HL-60/S4 (cell line): ENCODE results near the gene GJA9.
"Not testable (repeated sequence)": the region's sequence is repeated elsewhere in the genome, so short reads cannot be mapped to it uniquely, and the experiment has no call there.

Experiments used
- in situ Hi-C: fragments of 300-500 bp; cut with MboI; formaldehyde crosslinking; loops from 2 replicates; pipeline ENCODE4 v1.14.3; 2022; ENCODE audit warnings: low sequenced_read_pairs

Gene GJA9

DNA sequence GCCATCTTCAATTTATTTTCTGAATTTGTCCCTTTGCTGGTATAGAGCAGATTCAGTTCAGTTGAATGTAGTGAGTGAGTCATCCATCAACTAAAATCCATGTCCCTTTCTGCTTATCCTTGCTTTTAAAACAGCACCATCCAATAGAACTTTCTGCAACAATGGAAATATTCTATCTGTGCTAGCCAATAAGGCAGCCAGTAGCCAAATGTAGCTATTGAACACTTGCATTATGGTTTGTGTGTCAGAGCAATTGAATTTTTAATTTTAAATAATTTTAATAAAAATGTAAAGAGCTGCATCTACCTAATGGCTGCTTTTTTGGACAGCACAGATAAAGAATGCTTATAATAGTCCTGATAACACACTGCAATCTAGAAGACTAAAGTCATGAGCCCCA, at the start of gene GJA9:
Gene GJA9, minus strand, starts transcription at position 101 of the 400 bp plus-strand sequence. CDS start 5,489 bp downstream, outside the sequence.
- in situ Hi-C loops: no loop called here

DNA sequence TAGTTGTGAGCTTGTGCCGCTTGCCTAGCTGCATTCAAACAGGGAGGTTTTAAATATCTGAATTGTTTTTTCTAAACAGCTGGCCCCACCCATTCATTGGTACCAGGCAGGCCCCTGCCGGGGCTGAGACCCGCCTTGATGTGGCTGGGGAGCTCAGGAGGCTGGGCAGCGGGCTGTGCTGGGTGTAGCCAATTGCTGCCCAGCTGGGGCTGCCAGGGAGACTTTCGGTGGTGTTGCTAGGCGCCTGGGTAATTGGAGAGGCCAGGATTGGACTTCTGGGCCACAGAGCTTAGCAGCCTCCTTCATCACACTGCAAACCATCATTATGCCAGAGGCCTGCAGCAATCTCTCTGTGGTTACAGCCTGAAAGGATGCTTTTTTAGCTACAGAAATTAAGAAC, 48.1 kb upstream of the GJA9 start:
- in situ Hi-C loops: no loop called here

DNA sequence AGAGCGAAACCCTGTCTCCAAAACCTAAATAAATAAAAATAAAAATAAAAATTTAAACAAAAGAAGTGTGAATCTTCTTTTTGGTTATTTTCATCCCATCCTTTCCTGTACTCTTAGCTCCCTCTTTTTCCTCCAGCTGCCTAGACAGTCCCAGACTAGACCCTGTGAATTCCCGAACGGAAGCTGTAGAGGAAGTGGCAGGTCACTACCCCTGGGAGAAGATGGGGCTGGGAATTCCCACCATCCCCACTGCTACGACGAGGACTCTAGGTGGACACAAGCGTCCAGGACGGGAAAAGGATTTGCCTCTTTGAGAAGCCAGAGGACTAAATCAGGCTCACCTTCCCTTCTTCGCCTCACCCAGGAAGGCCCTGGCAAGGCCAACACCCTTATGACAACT, 47.7 kb upstream of the GJA9 start:
- in situ Hi-C loops: no loop called here

DNA sequence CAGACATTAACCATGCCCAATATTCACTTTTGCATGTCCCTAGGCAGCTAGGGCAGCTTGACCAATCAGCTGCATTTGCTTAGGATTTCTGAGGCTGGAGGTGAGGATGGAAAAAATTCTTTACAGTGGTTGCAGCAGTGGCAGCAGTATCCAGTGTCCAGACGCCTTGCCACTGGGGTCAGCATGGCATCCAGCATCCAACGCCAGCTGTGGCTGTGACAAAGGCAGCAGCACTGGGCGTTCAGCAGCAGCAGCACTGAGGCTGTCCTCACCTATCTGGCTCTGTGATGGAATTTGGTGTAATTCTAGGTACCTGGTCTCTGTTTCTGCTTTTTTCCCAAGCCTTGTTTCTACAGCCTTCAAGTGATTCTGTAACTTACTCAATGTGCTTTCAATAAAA, 44.7 kb upstream of the GJA9 start:
- in situ Hi-C loops: no loop called here

DNA sequence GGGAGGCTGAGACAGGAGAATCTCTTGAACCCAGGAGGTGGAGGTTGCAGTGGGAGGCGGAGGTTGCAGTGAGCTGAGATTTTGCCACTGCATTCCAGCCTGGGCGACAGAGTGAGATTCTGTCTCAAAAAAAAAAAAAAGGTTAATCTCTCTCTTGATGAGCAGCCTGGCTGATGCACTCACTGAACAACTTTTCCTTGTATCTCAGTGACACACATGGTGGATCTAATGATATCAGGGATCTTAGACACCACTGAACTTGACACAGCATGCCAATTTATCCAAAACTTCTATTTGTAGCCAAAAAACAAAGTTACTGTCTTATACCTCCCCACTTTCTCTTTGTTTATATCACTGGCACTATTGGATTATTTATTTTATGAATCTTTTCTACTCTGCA, 44.0 kb upstream of the GJA9 start:
- in situ Hi-C loops: no loop called here

DNA sequence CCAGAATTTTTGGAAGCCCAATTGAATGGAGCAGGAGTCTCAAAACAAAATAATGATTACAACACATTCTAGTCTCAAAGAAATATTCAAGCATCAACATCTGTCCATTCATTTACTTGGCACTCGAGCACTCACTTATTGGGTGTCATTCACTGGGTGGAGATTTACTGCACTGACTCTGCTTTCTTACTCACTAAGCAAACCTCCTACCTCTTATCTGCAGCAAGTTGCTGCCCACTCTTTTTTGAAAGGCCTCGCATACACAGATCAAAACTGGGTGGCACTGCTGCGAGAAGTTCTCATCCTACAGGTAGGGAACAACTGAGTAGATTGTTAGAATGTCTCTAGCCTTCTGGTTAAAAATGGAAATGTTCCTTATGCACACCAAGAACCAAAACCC, 42.2 kb upstream of the GJA9 start:
- in situ Hi-C loops: no loop called here

DNA sequence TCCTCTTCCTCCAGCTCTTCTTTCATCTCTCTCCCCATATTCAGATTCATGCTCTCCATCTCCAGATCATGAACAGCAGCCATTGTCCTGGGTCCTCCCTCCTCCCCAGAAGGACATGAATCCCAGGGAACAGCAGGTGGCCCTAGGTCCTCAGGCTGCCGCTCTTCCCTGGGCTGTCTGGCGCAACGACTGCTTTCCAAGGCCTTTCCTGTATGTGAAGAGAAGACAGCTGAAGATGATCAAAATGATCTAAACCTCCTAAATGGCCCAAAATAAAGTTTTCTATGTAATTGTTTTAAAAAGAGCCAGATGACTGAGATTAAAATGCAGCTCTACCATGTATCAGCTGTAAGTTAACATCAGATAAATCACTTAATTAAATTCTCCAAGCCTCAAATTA, 37.7 kb upstream of the GJA9 start:
- in situ Hi-C loops: no loop called here

DNA sequence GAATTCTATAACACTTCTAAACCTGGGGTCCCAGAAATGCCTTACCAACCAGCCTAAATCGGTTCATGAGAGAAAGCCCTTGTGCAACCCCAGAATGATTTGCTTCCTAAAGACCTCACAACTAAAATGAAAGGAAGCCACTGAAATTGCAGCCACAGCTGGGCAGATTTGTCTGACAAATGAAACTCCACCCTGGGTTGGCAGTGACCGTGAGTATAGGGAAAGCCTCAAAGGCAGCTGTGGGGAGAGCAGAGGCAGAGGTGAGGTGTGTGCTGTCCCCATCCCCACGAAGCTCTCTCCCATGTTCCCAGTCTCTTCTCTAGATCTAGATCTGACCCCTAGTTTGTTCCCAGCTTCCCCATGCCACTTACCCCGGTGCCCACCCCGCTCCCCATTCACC, 37.2 kb upstream of the GJA9 start:
- in situ Hi-C loops: no loop called here

DNA sequence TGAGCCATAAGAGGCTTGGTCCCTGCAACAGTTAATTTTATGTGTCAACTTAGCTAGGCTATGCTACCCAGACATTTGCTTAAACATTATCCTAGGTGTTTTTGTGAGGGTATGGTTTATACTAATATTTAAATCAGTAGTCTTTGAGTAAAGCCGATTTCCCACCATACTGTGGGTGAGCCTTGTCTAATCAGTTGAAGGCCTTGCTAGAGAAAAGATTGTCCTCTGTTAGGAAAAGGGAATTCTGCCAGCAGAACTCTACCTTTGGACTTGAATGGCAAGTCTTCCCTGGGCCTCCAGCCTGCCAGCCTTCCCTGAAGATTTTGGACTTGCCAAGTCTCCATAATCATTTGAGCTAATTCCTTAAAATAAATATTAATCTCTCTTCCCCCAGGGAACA, 36.4 kb upstream of the GJA9 start:
- in situ Hi-C loops: no loop called here

DNA sequence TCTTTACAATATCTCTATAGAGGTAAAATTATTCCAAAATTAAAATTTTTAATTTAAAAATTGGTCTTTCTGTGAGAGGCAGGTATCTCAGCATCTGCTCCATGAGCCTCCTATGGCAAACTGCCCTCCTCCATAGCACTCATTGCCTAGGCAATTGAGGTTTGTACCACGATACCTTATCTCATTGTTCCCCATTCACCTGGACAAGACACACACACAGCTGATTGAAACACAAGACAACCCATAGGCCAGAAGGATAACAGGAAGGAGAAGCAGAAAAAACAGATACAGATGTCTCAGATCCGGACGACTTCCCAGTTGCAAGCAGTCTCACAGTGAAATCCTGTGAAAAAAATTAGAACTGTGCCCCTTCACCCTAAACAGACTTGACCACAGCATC, 36.0 kb upstream of the GJA9 start:
- in situ Hi-C loops: no loop called here

DNA sequence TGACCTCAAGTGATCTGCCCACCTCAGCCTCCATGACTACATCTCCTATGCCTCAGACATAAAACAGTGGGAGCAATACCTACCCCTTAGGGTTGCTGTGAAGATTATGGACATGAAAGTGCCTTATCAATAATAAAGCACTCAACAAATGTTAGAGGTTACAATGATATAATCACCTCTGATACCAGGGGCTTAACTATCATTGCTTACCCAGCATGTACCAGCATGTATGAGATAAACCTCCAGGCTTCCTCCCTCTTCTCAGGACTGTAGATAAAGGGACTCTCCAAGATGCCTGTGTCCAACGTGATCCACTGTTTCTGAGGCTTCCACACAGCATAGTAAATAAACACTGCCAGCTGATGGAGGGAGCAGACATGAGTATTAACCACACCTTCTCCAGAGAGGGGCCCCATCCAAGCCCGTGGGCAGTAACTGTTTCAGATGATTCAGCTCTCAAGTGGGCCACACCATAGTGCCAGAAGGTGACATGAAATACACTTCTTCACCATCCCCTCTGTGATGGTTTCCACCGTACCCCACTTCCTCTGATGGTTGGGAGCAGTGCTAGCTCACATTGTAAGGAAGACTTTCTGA, 34.1 kb upstream of the GJA9 start:
- in situ Hi-C loops: no loop called here

DNA sequence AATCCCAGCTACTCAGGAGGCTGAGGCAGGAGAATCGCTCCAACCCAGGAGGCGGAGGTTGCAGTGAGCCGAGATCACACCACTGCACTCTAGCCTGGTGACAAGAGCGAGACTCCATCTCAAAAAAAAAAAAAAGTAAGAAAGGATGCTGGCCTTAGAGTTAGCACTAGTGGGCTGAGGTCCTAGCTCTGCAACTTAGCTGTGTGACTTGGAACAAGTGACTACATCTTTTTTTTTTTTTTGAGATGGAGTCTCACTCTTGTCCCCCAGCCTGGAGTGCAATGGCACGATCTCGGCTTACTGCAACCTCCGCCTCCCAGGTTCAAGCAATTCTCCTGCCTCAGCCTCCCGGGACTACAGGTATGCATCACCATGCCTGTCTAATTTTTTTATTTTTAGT, 33.5 kb upstream of the GJA9 start:
- in situ Hi-C loops: not testable (repeated sequence)

DNA sequence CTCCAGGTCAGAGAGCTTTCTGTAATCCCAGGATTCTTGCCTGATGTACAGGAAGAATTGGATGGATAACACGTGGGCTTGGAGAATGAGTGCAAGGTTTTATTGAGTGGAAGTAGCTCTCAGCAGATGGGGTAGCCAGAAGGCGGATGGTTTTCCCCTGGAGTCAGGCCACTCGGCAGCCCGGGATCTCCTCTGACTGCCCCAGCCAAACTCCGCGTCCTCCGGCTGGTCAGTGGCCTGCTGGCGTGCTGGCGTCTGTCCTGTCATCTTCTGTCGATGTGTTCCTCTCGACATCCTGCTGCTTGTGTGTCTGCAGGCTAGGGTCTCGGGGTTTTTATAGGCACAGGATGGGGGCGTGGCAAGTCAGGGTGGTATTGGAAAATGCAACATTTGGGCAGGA, 27.4 kb upstream of the GJA9 start:
- in situ Hi-C loops: no loop called here

DNA sequence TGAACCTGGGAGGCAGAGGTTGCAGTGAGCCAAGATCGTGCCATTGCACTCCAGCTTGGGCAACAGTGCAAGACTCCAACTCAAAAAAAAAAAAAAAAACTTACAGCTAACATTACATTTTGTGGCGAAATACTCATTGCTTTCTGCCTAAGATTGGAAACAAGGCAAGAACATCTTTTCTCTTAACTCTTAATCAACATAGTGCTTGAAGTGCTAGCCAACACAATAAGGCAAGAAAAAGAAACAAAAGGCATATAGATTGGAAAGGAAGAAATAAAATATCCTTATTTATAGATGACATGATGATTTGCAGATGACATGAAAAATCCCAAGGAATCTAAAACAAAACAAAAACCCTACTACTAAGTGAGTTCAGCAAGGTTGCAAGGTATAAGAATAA, 24.6 kb upstream of the GJA9 start:
- in situ Hi-C loops: no loop called here

DNA sequence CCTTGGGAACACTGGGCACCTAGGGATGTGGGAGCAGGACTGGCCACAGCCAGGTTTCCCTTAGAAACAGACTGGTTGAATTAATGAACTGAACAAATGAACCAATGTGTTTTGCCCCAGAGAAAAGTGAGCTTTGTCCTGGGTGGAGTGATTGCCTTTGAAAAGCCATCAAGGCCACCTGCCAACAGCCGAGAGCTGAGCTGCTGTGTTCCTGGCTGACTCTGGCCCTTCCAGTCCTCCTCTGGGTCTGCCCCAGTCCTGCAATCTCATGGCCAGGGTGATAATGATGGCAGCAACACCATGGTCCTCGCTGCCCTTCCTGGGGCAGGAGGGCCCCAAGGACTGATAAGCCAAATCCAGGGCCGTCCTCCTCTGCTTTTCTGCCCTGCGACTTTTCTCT, 18.2 kb upstream of the GJA9 start:
- in situ Hi-C loops: no loop called here

DNA sequence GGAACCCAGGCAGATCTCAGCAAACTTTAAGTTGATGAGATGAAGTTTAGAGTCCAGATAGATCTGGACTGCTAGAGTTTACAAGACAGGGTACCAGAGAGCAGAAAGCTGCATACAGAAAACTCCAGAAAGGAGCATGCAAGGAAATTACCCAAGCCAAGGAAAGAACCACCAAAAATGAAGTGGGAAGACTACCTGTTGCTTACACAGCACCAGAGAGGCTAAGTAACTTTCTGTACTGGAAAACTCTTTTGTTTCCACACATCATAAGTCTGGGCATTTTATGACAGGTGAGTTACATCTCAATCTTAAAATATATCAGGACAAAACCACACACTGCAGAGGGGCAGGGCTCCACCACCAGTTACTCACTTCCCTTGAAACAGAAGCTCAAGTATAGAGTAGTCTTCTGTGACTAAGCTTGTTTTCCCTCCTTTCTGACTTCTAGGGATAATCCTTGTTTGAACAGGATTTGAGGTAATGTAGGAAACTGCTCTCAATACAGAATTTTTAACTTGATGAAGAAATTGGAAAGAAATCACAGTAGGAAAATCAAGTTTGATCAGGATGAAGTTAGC, 17.4 kb upstream of the GJA9 start:
- in situ Hi-C loops: no loop called here

DNA sequence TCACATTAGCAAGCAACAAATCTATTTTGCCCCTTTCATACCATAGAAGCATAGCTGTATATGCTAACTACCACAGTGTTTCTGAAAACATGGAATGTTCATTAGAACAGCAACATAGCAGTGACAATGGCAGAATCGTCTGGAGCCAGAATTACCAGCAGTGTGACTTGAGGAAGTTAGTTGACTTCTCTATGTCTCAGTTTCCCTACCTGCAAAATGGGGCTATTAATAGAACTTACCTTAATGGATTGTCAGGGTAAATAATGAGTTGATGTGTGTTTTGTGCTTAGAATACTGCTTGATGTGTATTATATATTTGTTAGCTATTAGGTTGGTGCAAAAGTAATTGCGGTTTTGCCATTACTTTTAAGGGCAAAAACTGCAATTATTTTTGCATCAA, 14.8 kb upstream of the GJA9 start:
- in situ Hi-C loops: no loop called here

DNA sequence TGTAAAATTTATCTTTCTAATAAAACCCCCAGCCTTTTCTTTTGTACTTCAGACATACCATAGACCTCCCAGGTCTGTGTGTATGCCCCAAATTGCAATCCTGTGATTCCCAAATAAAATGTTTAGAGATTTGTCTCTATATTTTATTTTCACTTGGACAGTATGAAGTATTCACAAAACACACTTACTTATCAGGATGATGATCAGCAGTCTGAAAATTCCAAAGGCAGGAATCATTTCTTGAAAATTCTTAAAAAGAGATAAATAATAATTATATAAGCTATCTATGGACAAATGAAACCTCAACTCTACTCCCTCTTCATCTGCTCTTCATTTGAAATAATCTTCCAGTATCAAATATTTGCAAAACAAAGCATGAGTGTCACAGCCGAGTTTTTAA, 11.6 kb upstream of the GJA9 start:
- in situ Hi-C loops: no loop called here

DNA sequence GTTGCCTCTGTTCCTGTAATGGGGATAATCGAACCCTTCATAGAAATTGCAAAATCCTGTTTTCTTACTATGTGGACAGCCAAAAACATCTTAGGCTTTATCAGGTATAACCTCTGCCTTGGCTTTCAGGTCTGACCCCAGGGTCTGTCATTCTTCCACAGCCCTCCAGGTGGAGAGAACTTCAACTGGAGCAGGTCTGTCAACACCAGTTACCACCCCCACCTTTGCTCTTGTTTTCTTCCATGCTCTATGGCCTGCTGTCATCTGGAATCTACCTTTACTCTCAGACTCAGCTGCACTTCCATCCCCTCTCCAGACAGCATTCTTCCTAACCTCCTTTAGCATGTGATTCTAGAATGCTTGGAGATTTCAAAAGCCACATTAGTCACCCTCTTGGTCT, 10.4 kb upstream of the GJA9 start:
- in situ Hi-C loops: no loop called here

DNA sequence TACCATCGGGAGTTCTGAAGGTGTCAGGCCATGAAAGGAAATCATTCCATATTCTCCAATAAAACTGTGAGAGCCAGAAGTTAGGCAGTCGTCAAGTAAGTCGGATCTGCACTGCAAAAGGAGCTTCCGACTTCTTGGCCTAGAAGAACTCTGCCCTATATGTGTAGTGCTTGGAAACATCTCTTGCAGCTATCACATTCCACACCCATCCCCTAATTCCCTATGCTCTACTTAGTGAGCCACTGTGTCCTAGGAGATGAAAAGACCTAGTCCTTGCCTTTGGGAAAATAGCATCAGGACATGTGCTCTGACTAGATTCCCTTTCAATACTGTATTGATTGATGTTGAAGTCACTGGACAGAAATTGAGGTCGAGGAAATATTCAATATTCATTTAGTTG, 8.2 kb upstream of the GJA9 start:
- in situ Hi-C loops: no loop called here

DNA sequence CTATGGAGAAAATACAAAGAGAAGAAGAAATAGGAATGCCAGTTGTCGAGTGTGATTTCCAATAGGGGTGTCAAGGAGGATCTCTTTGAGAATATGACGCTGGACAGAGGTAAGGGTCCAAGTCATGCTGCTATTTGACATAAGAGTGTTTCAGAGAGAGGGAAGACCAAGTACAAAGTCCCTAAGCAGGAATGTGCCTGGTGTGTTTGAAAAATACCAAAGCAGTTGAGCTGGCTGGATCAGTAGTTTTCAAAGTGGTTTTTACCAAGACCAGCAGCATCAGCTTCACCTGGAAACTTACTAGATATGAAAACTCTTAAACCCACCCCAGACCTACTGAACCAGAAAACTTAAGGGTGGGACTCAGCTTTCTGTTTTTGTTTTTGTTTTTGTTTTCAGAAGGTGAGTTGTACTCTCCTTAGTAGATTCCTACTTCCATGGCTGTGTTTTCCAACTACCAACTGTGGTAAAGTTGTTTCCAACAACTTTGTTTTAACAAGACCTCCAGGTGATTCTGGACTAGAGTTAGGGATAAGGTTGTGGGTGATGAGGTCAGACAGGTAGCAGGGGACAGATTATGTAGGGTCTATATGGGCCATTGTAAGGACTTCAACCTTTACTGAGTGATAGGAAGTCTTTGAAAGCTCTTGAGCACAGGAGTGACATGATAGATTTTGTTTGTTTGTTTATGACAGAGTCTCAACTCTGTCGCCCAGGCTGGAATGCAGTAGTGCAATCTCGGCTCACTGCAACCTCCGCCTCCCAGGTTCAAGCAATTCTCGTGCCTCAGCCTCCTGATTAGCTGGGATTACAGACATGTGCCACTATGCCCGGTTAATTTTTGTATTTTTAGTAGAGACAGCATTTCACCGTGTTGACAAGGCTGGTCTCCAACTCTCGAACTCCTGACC, 7.3 kb upstream of the GJA9 start:
- in situ Hi-C loops: no loop called here

DNA sequence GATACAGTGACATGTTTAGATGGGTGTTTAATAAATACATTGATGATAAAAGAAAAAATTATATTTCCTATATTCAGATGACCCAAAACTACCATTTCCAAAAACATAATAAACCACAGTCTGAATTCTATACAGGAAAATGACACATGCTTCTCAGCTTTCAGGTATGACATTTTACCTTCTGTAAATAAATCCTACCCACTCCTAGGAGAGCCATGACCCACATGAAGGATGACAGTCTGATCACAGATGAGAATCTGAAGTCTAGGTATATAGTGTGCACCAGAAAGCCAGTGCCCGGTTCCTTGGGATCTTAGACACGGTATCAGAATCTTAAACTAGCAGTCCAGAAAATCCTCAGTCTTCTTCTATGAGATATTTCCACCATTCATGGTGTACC, 3.7 kb upstream of the GJA9 start:
- in situ Hi-C loops: no loop called here
